ENCODE data around the gene KICS2.

GRCh38 chr12:64222009-64222765 lies at the start of gene KICS2:
- no peak for TF ChIP-seq ZNF274 (IDR thresholded peaks at IDR 0.05; ENCODE audit: low read depth, low read length)
- no peak for TF ChIP-seq YY1 (IDR thresholded peaks at IDR 0.05; ENCODE audit: insufficient read depth, insufficient read length)
- no peak for TF ChIP-seq SUZ12 (IDR thresholded peaks at IDR 0.05; ENCODE audit: extremely low read depth, insufficient read depth, insufficient read length)
